ENCODE data around the gene ZNF579. TPM values are rescaled to one million over a fixed set of nuclear protein-coding genes. Genes with fewer than 3 reads are reported as not detected.

The ZNF579 gene
- total RNA-seq, 1 experiment from 2014 or later = 19.9 TPM

GRCh38 chr19:55621205-55621672 lies 40.6 kb upstream of the ZNF579 start:
- H3K4me2 ChIP-seq (ENCODE audit: insufficient read depth, insufficient read length, low read length) = no peak overlapping the region
- no peak overlapping the region for H2AFZ ChIP-seq (ENCODE audit: low read length)
- no peak overlapping the region for H2BK5ac ChIP-seq (ENCODE audit: insufficient read length, low read length)
- no peak overlapping the region for H2BK15ac ChIP-seq (ENCODE audit: low read depth, low read length)
- no peak overlapping the region for H2AK5ac ChIP-seq (ENCODE audit: insufficient read length, low read length)
- no peak overlapping the region for H4K8ac ChIP-seq (replicated peaks; ENCODE audit: insufficient read length, low read depth, low read length)
- no peak overlapping the region for H3K23ac ChIP-seq (ENCODE audit: insufficient read length, low read depth, low read length)
- no peaks in the 10 kb centered on the region for H3K9me3 ChIP-seq (ENCODE audit: control insufficient read depth, low read depth, low read length)
- H3K4me1 ChIP-seq (ENCODE audit: insufficient read depth, low read length) = no peaks in the 10 kb centered on the region
- H4K5ac ChIP-seq (ENCODE audit: insufficient read length, low read depth, low read length) = no peak overlapping the region
- TF ChIP-seq CTCF (conservative IDR thresholded peaks at IDR 0.05) = no peak
- H2BK12ac ChIP-seq (ENCODE audit: insufficient read length, low read depth, low read length) = no peak overlapping the region
- H3K23me2 ChIP-seq (ENCODE audit: insufficient read length, low read depth, low read length, poor library complexity, severe bottlenecking) = no peaks in the 10 kb centered on the region
- no CpG with 5 or more reads among the region's 9 CpGs for WGBS (ENCODE audit: extremely low coverage, insufficient read length, low lambda C conversion rate)
- H3K27ac Mint-ChIP-seq = no peak overlapping the region
- no peak overlapping the region for H3K4ac ChIP-seq (ENCODE audit: low read depth, low read length)
- no peak overlapping the region for H3K4me3 Mint-ChIP-seq
- peaks cover 21 to 41% (median 37%) of the 10 kb centered on the region in 3 experiments for H3K36me3 Mint-ChIP-seq (ENCODE audit: insufficient read depth in 1 of 3, low read depth in 3 of 3)
- H3K27me3 ChIP-seq (ENCODE audit: insufficient read depth, low read length) = no peaks in the 10 kb centered on the region
- H4K91ac ChIP-seq (ENCODE audit: insufficient read length, low read depth, low read length) = no peak overlapping the region
- no peaks in the 10 kb centered on the region for H4K20me1 ChIP-seq (ENCODE audit: control insufficient read depth, insufficient read depth, insufficient read length)
- no peak overlapping the region for H3K14ac ChIP-seq (ENCODE audit: insufficient read depth, low read length)
- H3K9me3 Mint-ChIP-seq = no peaks in the 10 kb centered on the region; a peak in 1 of 5 replicates
- no peak overlapping the region for H3K56ac ChIP-seq (ENCODE audit: insufficient read length, low read depth, low read length)
- peaks cover 10 to 14% of the 10 kb centered on the region in 2 experiments for H3K4me1 Mint-ChIP-seq
- H3K27me3 Mint-ChIP-seq (ENCODE audit: low read depth) = peaks cover 2% of the 10 kb centered on the region
- H2BK20ac ChIP-seq (ENCODE audit: low read depth, low read length, poor library complexity, severe bottlenecking) = no peak overlapping the region
- H3K27ac ChIP-seq (ENCODE audit: insufficient read length, low read depth, low read length) = no peak overlapping the region
- H3K79me2 ChIP-seq (ENCODE audit: insufficient read depth, low read length) = no peaks in the 10 kb centered on the region
- H2BK120ac ChIP-seq (ENCODE audit: low read depth, low read length, poor library complexity, severe bottlenecking) = no peak overlapping the region
- no peaks in the 10 kb centered on the region for H3K79me1 ChIP-seq (ENCODE audit: insufficient read depth, low read depth, low read length, poor library complexity, severe bottlenecking)
- no peak overlapping the region for H3K9ac ChIP-seq (ENCODE audit: extremely low read depth, insufficient read length, low read length)
- H3T11ph ChIP-seq (ENCODE audit: low read length) = no peak overlapping the region
- DNase-seq = no peak
- no peak overlapping the region for H3K18ac ChIP-seq (ENCODE audit: insufficient read length, low read depth, low read length)

Measured in H9 (cell line).